Activated CD8-positive, alpha-beta T cell treated with anti-CD3 and anti-CD28 coated beads for 36 hours (primary cell): ENCODE results near the gene PLD1. TPM values are rescaled to one million over a fixed set of nuclear protein-coding genes. Genes with fewer than 3 reads are reported as not detected.
A peak's percentile ranks its signal among the peaks of the same experiment; 100 is the strongest.

ENCODE experiments used
- ATAC-seq: fragments of 200-7000 bp; cut with Tn5 transposase; one replicate; pipeline ENCODE4 v1.10.0; 2021; ENCODE audit warnings: mild to moderate bottlenecking, moderate library complexity
- CTCF ChIA-PET: fragments of 350-600 bp; sonication (Branson Sonifier 250); formaldehyde crosslinking; loops from one replicate; lab custom pipeline; 2021; ENCODE audit warnings: antibody characterized with exemption; lab: Charles Lee
- POLR2A ChIA-PET: fragments of 350-600 bp; sonication (Branson Sonifier 250); formaldehyde crosslinking; loops from one replicate; lab custom pipeline; 2021; ENCODE audit warnings: antibody characterized with exemption; lab: Charles Lee
- DNase-seq: peaks from one replicate; pipeline ENCODE4 v3.0.0-alpha.2; 2020
- H3K27ac Mint-ChIP-seq: one replicate; pipeline ENCODE4 v1.8.0; 2021; ENCODE audit warnings: mild to moderate bottlenecking, mixed read lengths
- H3K27me3 Mint-ChIP-seq: one replicate; pipeline ENCODE4 v1.8.0; 2021; ENCODE audit warnings: mixed read lengths
- H3K36me3 Mint-ChIP-seq: one replicate; pipeline ENCODE4 v1.8.0; 2021; ENCODE audit warnings: low read depth, mixed read lengths
- H3K4me1 Mint-ChIP-seq: one replicate; pipeline ENCODE4 v1.8.0; 2021; ENCODE audit warnings: low read depth, mixed read lengths
- H3K4me3 Mint-ChIP-seq: one replicate; pipeline ENCODE4 v1.8.0; 2021; ENCODE audit warnings: mild to moderate bottlenecking, moderate library complexity, mixed read lengths
- H3K9me3 Mint-ChIP-seq: one replicate; pipeline ENCODE4 v1.8.0; 2021; ENCODE audit warnings: mixed read lengths
- CTCF ChIP-seq: fragments of 200-600 bp; IDR thresholded peaks from one replicate; pipeline ENCODE4 v1.8.0; 2022; ENCODE audit warnings: antibody characterized with exemption, mild to moderate bottlenecking
- intact Hi-C: fragments of 100-400 bp; cut with micrococcal nuclease; formaldehyde crosslinking; loops from one replicate; pipeline ENCODE4 v1.10.0; 2022
- total RNA-seq, 2 experiments: library from RNA; stranded (reverse); gene quantifications; one replicate each; pipeline ENCODE4 v1.2.3, GENCODE V29; 2021

Gene PLD1
- total RNA-seq, 2 experiments from 2014 or later: 0.86 to 1.2 TPM

GRCh38 chr3:171828902-171829770, 18.9 kb upstream of the PLD1 start:
- TF ChIP-seq CTCF: no peak
- Mint-ChIP-seq H3K36me3 (no peaks in the 10 kb centered on the region), H3K27ac (no peak overlapping the region), H3K9me3 (no peaks in the 10 kb centered on the region), H3K4me3 (no peak overlapping the region), H3K27me3 (peaks cover 13% of the 10 kb centered on the region), H3K4me1 (no peaks in the 10 kb centered on the region)
- POLR2A ChIA-PET: no interaction called here
- DNase-seq (no peak), ATAC-seq (no peak)
- CTCF ChIA-PET: interaction anchor here (0.6 to 2.2 kb wide), 11 partner anchors 15 to 182 kb away, joined by 3 to 11 read pairs (median 4); partner anchors contain the start of gene PLD1
- intact Hi-C loops: no loop called here

- Mint-ChIP-seq H3K4me3 (no peak overlapping the region), H3K27me3 (peaks cover 13% of the 10 kb centered on the region), H3K4me1 (no peaks in the 10 kb centered on the region), H3K27ac (peak overlapping the region; percentile 25), H3K9me3 (no peaks in the 10 kb centered on the region), H3K36me3 (no peaks in the 10 kb centered on the region)
- DNase-seq: no peak
- peak; percentile 34 for ATAC-seq
- ChIA-PET CTCF (interaction anchor here (0.9 to 2.2 kb wide), 6 partner anchors 14 to 55 kb away, joined by 3 to 8 read pairs (median 3); partner anchors contain the start of gene PLD1), POLR2A (no interaction called here)
- intact Hi-C loops: no loop called here
- no peak for TF ChIP-seq CTCF
Measured at GRCh38 chr3:171827836-171828458, 17.7 kb upstream of the PLD1 start.

- H3K9me3 Mint-ChIP-seq: no peaks in the 10 kb centered on the region
- ATAC-seq (peak; percentile 24), DNase-seq (no peak)
- no peak for TF ChIP-seq CTCF
- H3K4me1 Mint-ChIP-seq: no peaks in the 10 kb centered on the region
- H3K4me3 Mint-ChIP-seq: no peak overlapping the region
- CTCF ChIA-PET: interaction anchor here (0.9 to 1.0 kb wide), 3 partner anchors 20 to 55 kb away, joined by 3 read pairs; no protein-coding TSS in a partner anchor
- peaks cover 15% of the 10 kb centered on the region for H3K27me3 Mint-ChIP-seq
- no peak overlapping the region for H3K27ac Mint-ChIP-seq
- no peaks in the 10 kb centered on the region for H3K36me3 Mint-ChIP-seq
- intact Hi-C loops: no loop called here
- POLR2A ChIA-PET: no interaction called here
Measured at GRCh38 chr3:171827385-171827784, 17.1 kb upstream of the PLD1 start.

- Mint-ChIP-seq H3K27ac (no peak overlapping the region), H3K4me1 (peaks cover 9% of the 10 kb centered on the region), H3K27me3 (peaks cover 15% of the 10 kb centered on the region), H3K4me3 (no peak overlapping the region), H3K9me3 (no peaks in the 10 kb centered on the region), H3K36me3 (no peaks in the 10 kb centered on the region)
- DNase-seq: no peak
- intact Hi-C loops: no loop called here
- ATAC-seq: no peak
- CTCF ChIA-PET: no interaction called here
- POLR2A ChIA-PET: no interaction called here
- TF ChIP-seq CTCF: no peak
Measured at GRCh38 chr3:171825222-171825828, 15.0 kb upstream of the PLD1 start.
